HG03571 (cell line): ENCODE results near the gene HNRNPU.
A peak's percentile ranks its signal among the peaks of the same experiment; 100 is the strongest.
"Not testable (repeated sequence)": the region's sequence is repeated elsewhere in the genome, so short reads cannot be mapped to it uniquely, and the experiment has no call there.

Source experiments
- ATAC-seq: cut with Tn5 transposase; IDR thresholded peaks from one replicate; pipeline ENCODE4 v1.9.1; 2021; ENCODE audit not compliant: unreplicated experiment

The HNRNPU gene

GRCh38 chr1:244843148-244843978 is 21.0 kb downstream of the HNRNPU start:
- no peak for ATAC-seq

- ATAC-seq = no peak
These were observed 22.9 kb downstream of the HNRNPU start for GRCh38 chr1:244841273-244841927.

- ATAC-seq = no peak
These were observed 24.0 kb downstream of the HNRNPU start for GRCh38 chr1:244840219-244840794.

- no peak for ATAC-seq
These were observed 24.7 kb downstream of the HNRNPU start for GRCh38 chr1:244839656-244840055.

- no peak for ATAC-seq
These were observed 26.6 kb downstream of the HNRNPU start for GRCh38 chr1:244837597-244838258.

GRCh38 chr1:244836584-244836983 is 27.8 kb downstream of the HNRNPU start:
- no peak for ATAC-seq

- no peak for ATAC-seq
These were observed 28.2 kb downstream of the HNRNPU start for GRCh38 chr1:244836135-244836521.

GRCh38 chr1:244835276-244836134 is 28.8 kb downstream of the HNRNPU start, which contains the start of gene COX20:
COX20 (plus strand) TSS chr1:244835658; CDS start chr1:244835715, 57 bp downstream.
- peak; percentile 49 for ATAC-seq

- ATAC-seq = peak; percentile 59
These were observed 29.6 kb downstream of the HNRNPU start for GRCh38 chr1:244834543-244835275.

GRCh38 chr1:244833734-244834542 is 30.4 kb downstream of the HNRNPU start:
- no peak for ATAC-seq

- ATAC-seq = not testable (repeated sequence)
These were observed 31.1 kb downstream of the HNRNPU start for GRCh38 chr1:244833260-244833659.

GRCh38 chr1:244830639-244831038 is 33.7 kb downstream of the HNRNPU start:
- no peak for ATAC-seq

- no peak for ATAC-seq
These were observed 37.6 kb downstream of the HNRNPU start for GRCh38 chr1:244826712-244827111.

- no peak for ATAC-seq
These were observed 41.5 kb downstream of the HNRNPU start for GRCh38 chr1:244822878-244823277.

GRCh38 chr1:244821134-244821533 is 43.2 kb downstream of the HNRNPU start:
- ATAC-seq = no peak

- no peak for ATAC-seq
These were observed 44.2 kb downstream of the HNRNPU start for GRCh38 chr1:244820131-244820530.

GRCh38 chr1:244817415-244817894 is 46.9 kb downstream of the HNRNPU start:
- ATAC-seq = no peak

- ATAC-seq = no peak
These were observed 48.7 kb downstream of the HNRNPU start for GRCh38 chr1:244815600-244816099.

GRCh38 chr1:244813327-244813726 is 51.0 kb downstream of the HNRNPU start:
- ATAC-seq = no peak
